Ovary (tissue), 9 donors: ENCODE measurements around the gene LSR. TPM values are rescaled to one million over a fixed set of nuclear protein-coding genes. Genes with fewer than 3 reads are reported as not detected.

Experiments
- DNase-seq, 5 donors: peaks; one replicate each; pipeline ENCODE4 v3.0.0-alpha.2; 2019 to 2020
- H3K27ac ChIP-seq, 2 donors: fragments of 200-600 bp; one replicate each; pipeline versions ENCODE4 v1.5.1 to v1.8.0; 2019 to 2022
- H3K27me3 ChIP-seq: fragments of 200-600 bp; one replicate; pipeline ENCODE4 v1.8.0; 2022
- H3K36me3 ChIP-seq: fragments of 200-600 bp; sonication (generic); one replicate; pipeline ENCODE4 v1.5.1; 2019
- H3K4me1 ChIP-seq: one replicate; pipeline ENCODE4 v1.8.1; 2013; ENCODE audit warnings: mild to moderate bottlenecking, moderate library complexity; ENCODE audit not compliant: insufficient read depth
- H3K4me3 ChIP-seq: fragments of 200-600 bp; sonication (generic); one replicate; pipeline ENCODE4 v1.5.1; 2017
- H3K9me3 ChIP-seq, 2 donors: fragments of 200-600 bp in 1 of 2; sonication (generic) in 1 of 2; one replicate each; pipeline versions ENCODE4 v1.5.1 to v1.8.1; 2013 to 2019; ENCODE audit warnings: mild to moderate bottlenecking in 1 of 2, moderate library complexity in 1 of 2
- EP300 ChIP-seq: sonication (generic); formaldehyde crosslinking; IDR thresholded peaks from one replicate; pipeline ENCODE4 v1.6.1; 2017; ENCODE audit warnings: antibody characterized with exemption
- POLR2A ChIP-seq: fragments of 450-650 bp; IDR thresholded peaks from one replicate; pipeline ENCODE4 v1.6.1; 2017; ENCODE audit warnings: antibody characterized with exemption, mild to moderate bottlenecking, moderate library complexity
- WGBS, 3 donors: extraction: QIAGEN DNeasy Blood & Tissue Kit in 1 of 3; methylation state at CpG; one replicate each; pipeline versions ENCODE4 v1.1.5 to v1.1.7; 2013 to 2017; 5-methylcytosine and 5-hydroxymethylcytosine counted together
- intact Hi-C, 4 donors: fragments of 100-400 bp; cut with DNase I; formaldehyde crosslinking; loops; one replicate each; pipeline versions ENCODE4 v1.11.0 to v1.15.1; 2022 to 2023
- polyA plus RNA-seq, 2 donors: library from polyadenylated mRNA; stranded (reverse); fragments of 200-250 nt in 1 of 2; fragments of 350-450 nt in 1 of 2; fragmentation: Illumina TruSeq in 1 of 2; extraction: RNeasy Lipid Tissue Mini Kit (QIAGEN cat#74804) in 1 of 2; gene quantifications; one replicate each; pipeline ENCODE4 v1.2.3, GENCODE V29; 2013 to 2014
- total RNA-seq, 7 donors: library from RNA; depleted of rRNA in 2 of 7; stranded (reverse); fragments of >200 nt in 2 of 7; fragmentation: NEBNext Ultra II Directional in 3 of 7; extraction: Animal tissue kit (Norgen Biotek cat#: 25700) in 3 of 7; gene quantifications; one replicate each; pipeline versions ENCODE4 v1.1.0 to v1.2.4, GENCODE V29; 2016 to 2023
- TF ChIP-seq, protein P1 (sequence below), 3 donors: fragments of 450-650 bp in 2 of 3; fragments of 200-600 bp in 1 of 3; IDR thresholded peaks; one replicate each; pipeline versions ENCODE4 v1.5.1 to v1.8.0; 2016 to 2022; ENCODE audit warnings: antibody characterized with exemption in 3 of 3, mild to moderate bottlenecking in 1 of 3
- donor health status: DM: no; HTN: no; CAD: no; lungs with moderate emphysema.
- donor health status: DM: no; HTN: no; CAD: no.
- donor health status: Bipolar disorder and iron deficiency.
- donor health status: DM: yes; HTN: yes; CAD: no.
- donor health status: DM: no; HTN: no; CAD: no.
- donor health status: DM: yes; HTN: yes; CAD: no.

LSR gene
- total and polyA plus RNA-seq, 9 donors, result 3.3 to 69.8 (median 12.9) TPM

GRCh38 chr19:35204799-35205732 lies 43.7 kb upstream of the LSR start:
- Histone ChIP-seq H3K36me3 (no peaks in the 10 kb centered on the region), H3K9me3 (no peaks in the 10 kb centered on the region), H3K4me1 (no peaks in the 10 kb centered on the region), H3K27me3 (no peaks in the 10 kb centered on the region), H3K4me3 (no peak overlapping the region), H3K27ac (no peak overlapping the region)
- 66 to 70% (median 66%) methylated on average over 13 of the region's 13 CpGs for WGBS, 3 donors
- intact Hi-C loops, result no loop called here
- TF ChIP-seq EP300, result no peak
- TF ChIP-seq, protein P1, sequence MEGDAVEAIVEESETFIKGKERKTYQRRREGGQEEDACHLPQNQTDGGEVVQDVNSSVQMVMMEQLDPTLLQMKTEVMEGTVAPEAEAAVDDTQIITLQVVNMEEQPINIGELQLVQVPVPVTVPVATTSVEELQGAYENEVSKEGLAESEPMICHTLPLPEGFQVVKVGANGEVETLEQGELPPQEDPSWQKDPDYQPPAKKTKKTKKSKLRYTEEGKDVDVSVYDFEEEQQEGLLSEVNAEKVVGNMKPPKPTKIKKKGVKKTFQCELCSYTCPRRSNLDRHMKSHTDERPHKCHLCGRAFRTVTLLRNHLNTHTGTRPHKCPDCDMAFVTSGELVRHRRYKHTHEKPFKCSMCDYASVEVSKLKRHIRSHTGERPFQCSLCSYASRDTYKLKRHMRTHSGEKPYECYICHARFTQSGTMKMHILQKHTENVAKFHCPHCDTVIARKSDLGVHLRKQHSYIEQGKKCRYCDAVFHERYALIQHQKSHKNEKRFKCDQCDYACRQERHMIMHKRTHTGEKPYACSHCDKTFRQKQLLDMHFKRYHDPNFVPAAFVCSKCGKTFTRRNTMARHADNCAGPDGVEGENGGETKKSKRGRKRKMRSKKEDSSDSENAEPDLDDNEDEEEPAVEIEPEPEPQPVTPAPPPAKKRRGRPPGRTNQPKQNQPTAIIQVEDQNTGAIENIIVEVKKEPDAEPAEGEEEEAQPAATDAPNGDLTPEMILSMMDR (IDR thresholded peaks at IDR 0.05), result no peak
- no peak for TF ChIP-seq POLR2A
- DNase-seq, result no peak

- intact Hi-C loops, result no loop called here
- Histone ChIP-seq H3K36me3 (no peaks in the 10 kb centered on the region), H3K4me3 (no peak overlapping the region), H3K27me3 (no peaks in the 10 kb centered on the region), H3K9me3 (no peaks in the 10 kb centered on the region), H3K27ac (no peak overlapping the region), H3K4me1 (no peaks in the 10 kb centered on the region)
- TF ChIP-seq, protein P1 (IDR thresholded peaks at IDR 0.05), result no peak
- TF ChIP-seq POLR2A (no peak), EP300 (no peak)
- WGBS, 3 donors, result 68 to 77% (median 70%) methylated on average over 6 of the region's 6 CpGs
- DNase-seq, result no peak
Observed at GRCh38 chr19:35205733-35206323, 43.0 kb upstream of the LSR start.

- intact Hi-C loops, result no loop called here
- no peaks in the 10 kb centered on the region for H3K4me1 ChIP-seq
- WGBS, 3 donors, result 56 to 63% (median 60%) methylated on average over 5 of the region's 5 CpGs
- no peaks in the 10 kb centered on the region for H3K9me3 ChIP-seq
- no peak for DNase-seq
- H3K36me3 ChIP-seq, result no peaks in the 10 kb centered on the region
- H3K27ac ChIP-seq, result no peak overlapping the region
- no peaks in the 10 kb centered on the region for H3K27me3 ChIP-seq
- no peak overlapping the region for H3K4me3 ChIP-seq
- TF ChIP-seq, protein P1 (IDR thresholded peaks at IDR 0.05), result no peak
- no peak for TF ChIP-seq EP300
- TF ChIP-seq POLR2A, result no peak
Observed at GRCh38 chr19:35206379-35206778, 42.4 kb upstream of the LSR start.

DNA sequence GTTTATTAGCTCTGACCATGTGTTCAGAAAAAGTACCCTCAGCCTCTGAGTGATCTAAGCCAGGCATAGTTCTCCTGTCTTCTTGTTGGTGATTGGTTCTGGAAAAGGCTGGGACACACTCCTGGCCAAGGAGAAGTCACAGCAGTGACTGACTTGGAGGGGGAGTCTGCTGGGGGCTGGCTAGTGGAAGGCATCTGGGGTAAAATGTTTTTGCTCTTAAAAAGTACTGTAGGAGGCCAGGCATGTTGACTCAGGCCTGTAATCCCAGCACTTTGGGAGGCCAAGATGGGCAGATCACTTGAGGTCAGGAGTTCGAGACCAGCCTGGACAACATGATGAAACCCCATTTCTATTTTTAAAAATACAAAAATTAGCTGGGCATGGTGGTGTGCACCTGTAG lies 41.9 kb upstream of the LSR start:
- H3K9me3 ChIP-seq, result no peaks in the 10 kb centered on the region
- TF ChIP-seq, protein P1 (IDR thresholded peaks at IDR 0.05), result no peak
- TF ChIP-seq EP300 (no peak), POLR2A (no peak)
- H3K27ac ChIP-seq, result no peak overlapping the region
- WGBS, 3 donors, result 91 to 98% (median 96%) methylated on average over 1 of the region's 1 CpG
- DNase-seq, result no peak
- no peak overlapping the region for H3K4me3 ChIP-seq
- H3K4me1 ChIP-seq, result no peaks in the 10 kb centered on the region
- no peaks in the 10 kb centered on the region for H3K27me3 ChIP-seq
- intact Hi-C loops, result no loop called here
- no peaks in the 10 kb centered on the region for H3K36me3 ChIP-seq
